GM23248 (cell line): Measurements from ENCODE around the gene BOLL.

Source experiments
- EZH2 ChIP-seq: fragments of 200-600 bp; sonication (generic); IDR thresholded peaks from 2 replicates; pipeline ENCODE4 v1.6.1; 2018; ENCODE audit warnings: antibody characterized with exemption, mild to moderate bottlenecking; ENCODE audit not compliant: insufficient read depth, poor library complexity, severe bottlenecking
- EZH2phosphoT487 ChIP-seq: fragments of 200-600 bp; sonication (generic); IDR thresholded peaks from 2 replicates; pipeline ENCODE4 v1.6.1; 2018; ENCODE audit warnings: antibody characterized with exemption, moderate library complexity, mild to moderate bottlenecking, low read depth; ENCODE audit not compliant: insufficient read depth

- TF ChIP-seq EZH2 (no peak), EZH2phosphoT487 (no peak)
Measured at GRCh38 chr2:197740200-197740599, 44.9 kb downstream of the BOLL start.
